Sciatic nerve (tissue), 1 donor: ENCODE data around the gene TDRD15. TPM values are rescaled to one million over a fixed set of nuclear protein-coding genes. Genes with fewer than 3 reads are reported as not detected.

ENCODE experiments used
- total RNA-seq: library from RNA; stranded (reverse); fragmentation: NEBNext Ultra II Directional; extraction: Animal tissue kit (Norgen Biotek cat#: 25700); gene quantifications from one replicate; pipeline ENCODE4 v1.2.1, GENCODE V29; 2021
- donor health status: DM: no; HTN: no; CAD: no.

TDRD15 gene
- total RNA-seq, 1 donor from 2014 or later: 0.13 TPM

Other genes with a start within 250 kb of the TDRD15 start
- gene APOB, start 79.9 kb upstream of the TDRD15 start, total RNA-seq: 2.9 TPM